GM19438 (cell line): ENCODE data around the gene CENPP.

Source experiments
- ATAC-seq: cut with Tn5 transposase; IDR thresholded peaks from one replicate; pipeline ENCODE4 v1.9.1; 2021; ENCODE audit warnings: low read depth; ENCODE audit not compliant: unreplicated experiment

The CENPP gene

GRCh38 chr9:92527832-92528521 is 202.2 kb downstream of the CENPP start:
- no peak for ATAC-seq

- ATAC-seq: no peak
Measured at GRCh38 chr9:92528522-92528849, 202.7 kb downstream of the CENPP start.

- ATAC-seq: no peak
Measured at GRCh38 chr9:92529124-92529523, 203.4 kb downstream of the CENPP start.

GRCh38 chr9:92530893-92531292 is 205.1 kb downstream of the CENPP start:
- ATAC-seq: no peak

- no peak for ATAC-seq
Measured at GRCh38 chr9:92534204-92534603, 208.5 kb downstream of the CENPP start.

- no peak for ATAC-seq
Measured at GRCh38 chr9:92534674-92535073, 208.9 kb downstream of the CENPP start.

GRCh38 chr9:92535940-92536850 is 210.4 kb downstream of the CENPP start, which contains the start of gene ECM2:
ECM2 (minus strand) TSS chr9:92535990; CDS start chr9:92522866, 13,124 bp downstream.
- ATAC-seq: no peak

- no peak for ATAC-seq
Measured at GRCh38 chr9:92538541-92538940, 212.8 kb downstream of the CENPP start.

- ATAC-seq: no peak
Measured at GRCh38 chr9:92543972-92544371, 218.2 kb downstream of the CENPP start.

- ATAC-seq: no peak
Measured at GRCh38 chr9:92545002-92545510, 219.3 kb downstream of the CENPP start.

- no peak for ATAC-seq
Measured at GRCh38 chr9:92547356-92547755, 221.6 kb downstream of the CENPP start.

GRCh38 chr9:92550765-92551164 is 225.0 kb downstream of the CENPP start:
- ATAC-seq: no peak

GRCh38 chr9:92558612-92559374 is 233.0 kb downstream of the CENPP start:
- ATAC-seq: no peak

- ATAC-seq: no peak
Measured at GRCh38 chr9:92561374-92562330, 235.9 kb downstream of the CENPP start.

GRCh38 chr9:92562461-92562967 is 236.8 kb downstream of the CENPP start:
- ATAC-seq: no peak

GRCh38 chr9:92563116-92564100 is 237.7 kb downstream of the CENPP start:
- ATAC-seq: no peak

- no peak for ATAC-seq
Measured at GRCh38 chr9:92564504-92564903, 238.8 kb downstream of the CENPP start.

- no peak for ATAC-seq
Measured at GRCh38 chr9:92564982-92565381, 239.2 kb downstream of the CENPP start.
